Stimulated activated CD4-positive, alpha-beta T cell treated with anti-CD3 and anti-CD28 coated beads, Interleukin-1b, Interleukin-23, amount 100 ng/mL, for 4 hours (primary cell): ENCODE results near the gene RARS1.

Experiments
- DNase-seq, 2 donors: peaks; one replicate each; pipeline ENCODE4 v3.0.0-alpha.2; 2020; ENCODE audit warnings: low read depth in 2 of 2

Gene RARS1

GRCh38 chr5:168486136-168486879 is at the start of gene RARS1:
TSS of gene RARS1 (plus strand) at chr5:168486471. CDS start at chr5:168486499, 28 bp downstream.
- DNase-seq, result peak; percentile 75 to 85

DNA sequence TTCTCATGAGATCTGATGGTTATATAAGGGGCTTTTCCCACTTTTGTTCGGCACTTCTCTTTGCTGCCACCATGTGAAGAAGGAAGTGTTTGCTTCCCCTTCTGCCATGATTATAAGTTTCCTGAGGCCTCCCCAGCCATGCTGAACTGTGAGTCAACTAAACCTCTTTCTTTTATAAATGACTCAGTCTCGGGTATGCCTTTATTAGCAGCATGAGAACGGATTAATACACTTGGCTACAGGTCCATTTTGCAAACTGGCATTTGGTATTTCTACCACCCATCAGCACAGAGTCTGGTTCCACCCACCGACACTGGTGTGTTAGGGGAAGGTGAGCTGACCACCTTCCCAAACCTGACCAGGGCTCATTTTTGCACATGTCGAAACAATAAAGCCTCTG is 47.9 kb upstream of the RARS1 start:
- DNase-seq, result no peak

DNA sequence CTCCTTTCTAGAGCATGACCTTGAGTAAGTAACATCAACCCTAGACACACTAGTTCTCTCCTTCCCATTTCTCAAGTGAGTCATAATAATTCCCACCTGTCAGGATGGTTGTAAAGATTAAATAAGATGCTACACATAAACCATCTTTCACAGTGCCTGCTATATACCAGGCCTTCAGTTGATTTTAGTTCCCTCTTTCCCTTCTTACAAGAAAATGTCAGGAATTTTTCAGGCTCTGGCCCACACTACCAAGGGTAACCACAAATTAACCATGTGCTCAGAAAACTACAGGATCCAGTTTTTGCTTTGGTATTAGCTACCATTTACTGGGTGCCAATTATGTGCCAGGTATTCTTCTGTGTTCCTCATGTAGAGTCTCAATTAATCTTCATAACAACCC is 42.7 kb upstream of the RARS1 start:
- DNase-seq, result no peak

- DNase-seq, result no peak
Observed at GRCh38 chr5:168443950-168444700, 42.1 kb upstream of the RARS1 start.

DNA sequence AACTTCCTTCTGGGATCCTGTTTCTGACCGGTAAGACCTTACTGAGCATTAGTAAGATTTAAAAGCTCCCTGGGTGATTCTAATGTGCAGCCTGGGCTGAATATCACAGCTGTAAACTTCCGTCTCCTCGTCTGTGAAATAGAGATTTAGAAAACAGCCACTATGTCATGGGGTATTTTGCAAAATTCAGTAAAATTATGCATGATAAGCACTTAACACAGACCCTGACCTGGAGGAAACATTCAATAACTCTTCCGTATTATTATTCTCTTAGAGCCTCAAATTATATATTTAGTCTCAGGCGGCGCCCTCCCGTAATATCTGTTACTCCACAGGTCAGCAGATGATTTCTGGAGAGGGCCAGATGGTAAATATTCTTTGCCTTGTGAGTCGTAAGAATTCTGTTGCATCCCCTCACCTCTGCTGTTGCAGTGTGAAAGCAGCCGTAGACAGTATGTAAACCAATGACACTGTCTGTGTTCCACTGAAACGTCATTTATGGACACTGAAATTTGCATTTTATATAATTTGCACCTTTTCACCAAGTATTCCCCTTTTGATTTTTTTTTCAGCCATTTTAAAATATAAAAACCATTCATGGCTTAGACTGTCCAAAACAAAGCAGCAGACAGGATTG is 39.2 kb upstream of the RARS1 start:
- DNase-seq, result no peak

DNA sequence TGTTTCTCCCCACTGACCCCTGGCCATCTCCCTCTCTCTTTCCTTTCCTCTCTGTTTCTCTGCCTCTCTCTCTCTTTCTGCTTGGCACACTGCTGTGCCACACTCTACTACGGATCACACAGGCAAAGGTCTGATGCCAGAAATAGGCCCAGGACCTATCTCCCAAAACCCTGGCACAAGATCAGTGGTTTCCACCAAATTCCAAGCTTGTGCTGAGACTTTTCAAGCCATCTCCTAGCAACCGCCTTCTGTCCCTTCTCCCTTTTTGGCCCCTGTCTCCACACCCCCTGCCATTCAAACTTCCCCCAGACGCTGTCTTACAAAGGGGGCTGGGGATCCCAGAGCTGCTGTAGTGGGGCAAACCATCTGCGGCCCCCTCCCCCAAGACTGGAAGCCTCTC is 38.5 kb upstream of the RARS1 start:
- DNase-seq, result no peak

- DNase-seq, result no peak
Observed at GRCh38 chr5:168449166-168449565, 37.1 kb upstream of the RARS1 start.

DNA sequence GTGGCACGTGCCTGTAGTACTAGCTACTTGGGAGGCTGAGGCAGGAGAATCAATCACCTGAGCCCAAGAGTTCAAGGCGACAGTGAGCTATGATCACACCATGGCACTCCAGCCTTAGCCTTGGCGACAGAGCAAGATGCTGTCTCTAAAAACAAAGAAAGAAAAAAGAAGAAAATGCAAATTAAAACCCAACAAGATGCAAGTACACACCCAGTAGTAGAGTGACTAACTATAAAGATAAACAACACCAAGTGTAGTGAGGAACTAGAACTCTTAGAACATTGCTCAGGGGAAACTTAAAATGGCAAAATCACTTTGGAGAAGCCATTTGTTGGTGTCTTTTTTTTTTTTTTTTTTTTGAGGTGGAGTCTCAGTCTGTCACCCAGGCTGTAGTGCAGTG is 34.7 kb upstream of the RARS1 start:
- DNase-seq, result no peak

DNA sequence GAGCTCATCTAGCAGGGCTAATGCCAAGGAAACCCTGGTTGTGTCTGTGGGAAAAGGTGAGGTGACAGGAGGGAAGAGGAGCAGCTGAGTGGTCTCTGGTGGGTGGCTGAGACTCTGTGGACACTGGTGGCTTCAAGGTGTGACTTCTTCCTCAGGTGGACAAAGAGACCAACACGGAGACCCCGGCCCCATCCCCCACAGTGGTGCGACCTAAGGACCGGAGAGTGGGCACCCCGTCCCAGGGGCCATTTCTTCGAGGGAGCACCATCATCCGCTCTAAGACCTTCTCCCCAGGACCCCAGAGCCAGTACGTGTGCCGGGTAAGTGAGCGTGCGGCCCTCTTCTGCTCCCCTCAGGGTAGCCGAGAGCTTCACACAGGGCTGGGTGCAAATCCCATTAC is 31.1 kb upstream of the RARS1 start:
- DNase-seq, result no peak

GRCh38 chr5:168457542-168457941 is 28.7 kb upstream of the RARS1 start:
- DNase-seq, result no peak

GRCh38 chr5:168460606-168461005 is 25.7 kb upstream of the RARS1 start:
- DNase-seq, result no peak

GRCh38 chr5:168463081-168463480 is 23.2 kb upstream of the RARS1 start:
- DNase-seq, result no peak

DNA sequence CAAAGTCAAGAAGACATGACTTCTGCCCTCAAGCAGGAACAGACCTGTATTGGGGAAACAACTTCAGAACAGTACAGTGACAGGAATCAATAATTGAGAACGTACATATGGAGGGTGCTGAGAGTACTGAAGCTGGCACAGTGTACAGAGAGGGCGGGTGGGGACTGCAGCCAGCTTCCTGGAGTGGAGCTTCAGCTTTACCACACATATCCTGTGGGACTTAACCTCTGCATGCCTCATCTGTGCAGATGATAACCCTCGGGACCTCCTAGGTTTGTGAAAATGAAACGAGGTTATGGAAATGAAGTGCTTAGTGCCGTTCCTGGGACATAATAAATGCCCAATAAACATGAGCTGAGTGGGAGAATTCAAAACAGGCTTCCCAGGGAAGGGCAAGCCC is 22.1 kb upstream of the RARS1 start:
- DNase-seq, result no peak

GRCh38 chr5:168464641-168465040 is 21.6 kb upstream of the RARS1 start:
- DNase-seq, result no peak

DNA sequence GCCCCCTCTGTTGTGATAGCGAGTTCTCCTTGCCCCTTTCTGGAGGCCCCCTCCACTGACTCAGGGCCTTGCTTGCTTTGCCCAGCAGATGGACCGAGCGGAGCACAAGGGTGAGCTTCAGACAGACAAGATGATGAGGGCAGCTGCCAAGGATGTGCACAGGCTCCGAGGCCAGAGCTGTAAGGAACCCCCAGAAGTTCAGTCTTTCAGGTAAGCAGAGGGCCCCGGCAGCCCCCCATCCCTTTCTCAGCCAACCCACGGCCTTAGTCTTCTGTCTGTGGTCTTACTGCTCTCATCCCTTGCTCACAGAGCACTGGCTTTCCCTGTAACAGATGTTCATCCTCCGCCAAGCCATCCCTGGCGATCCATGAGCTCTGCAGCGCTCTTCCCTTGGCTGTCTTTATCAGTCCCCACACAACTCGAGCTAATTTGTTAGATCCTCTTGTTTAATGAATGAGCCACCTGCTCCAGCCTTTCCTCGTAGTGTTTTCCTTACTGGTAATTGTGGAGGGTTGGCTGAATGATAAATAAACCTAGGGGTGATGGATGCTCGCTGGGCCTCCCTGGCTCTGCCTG is 18.4 kb upstream of the RARS1 start:
- DNase-seq, result no peak

GRCh38 chr5:168468836-168469235 is 17.4 kb upstream of the RARS1 start:
- DNase-seq, result no peak

- DNase-seq, result no peak
Observed at GRCh38 chr5:168469816-168470215, 16.5 kb upstream of the RARS1 start.

- no peak for DNase-seq
Observed at GRCh38 chr5:168471785-168472184, 14.5 kb upstream of the RARS1 start.

DNA sequence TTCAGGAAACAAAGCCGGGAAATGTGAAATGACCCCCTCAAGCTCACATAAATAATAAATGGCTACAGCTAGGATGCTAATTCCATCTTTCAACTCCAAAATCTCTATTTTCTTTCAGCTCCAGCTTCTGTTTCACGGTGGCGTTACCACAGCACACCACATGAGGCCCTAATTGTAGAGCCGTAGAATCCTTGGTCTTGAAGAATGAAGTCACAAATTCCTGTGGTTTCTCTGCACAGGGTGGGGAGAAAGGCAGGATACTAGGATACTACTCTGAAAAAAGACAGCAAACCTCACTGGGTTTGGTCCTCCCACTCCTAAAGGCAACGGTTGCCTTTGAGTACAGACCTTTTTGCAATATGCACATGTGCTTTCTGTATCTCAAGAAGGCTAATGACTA is 13.9 kb upstream of the RARS1 start:
- no peak for DNase-seq

DNA sequence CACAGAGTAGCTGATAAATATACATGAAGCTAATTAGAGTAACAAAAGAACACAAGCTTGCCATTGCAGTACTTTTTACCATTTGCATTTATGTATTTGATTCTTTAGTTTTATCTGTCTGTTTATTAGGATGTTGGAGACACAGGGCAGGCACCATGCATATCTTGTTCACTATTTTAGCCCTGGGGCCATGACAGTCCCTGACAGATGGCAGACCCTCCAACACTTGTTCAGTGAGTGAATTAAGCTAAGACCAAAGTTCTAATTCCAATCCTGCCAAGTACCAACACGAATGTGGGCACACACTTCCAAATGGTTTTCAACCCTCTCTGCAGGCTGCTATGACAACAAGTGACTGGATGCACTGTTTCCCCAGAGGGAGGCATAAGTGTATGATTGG is 12.0 kb upstream of the RARS1 start:
- DNase-seq, result no peak

GRCh38 chr5:168477060-168477459 is 9.2 kb upstream of the RARS1 start:
- DNase-seq, result no peak

- no peak for DNase-seq
Observed at GRCh38 chr5:168479166-168479565, 7.1 kb upstream of the RARS1 start.

DNA sequence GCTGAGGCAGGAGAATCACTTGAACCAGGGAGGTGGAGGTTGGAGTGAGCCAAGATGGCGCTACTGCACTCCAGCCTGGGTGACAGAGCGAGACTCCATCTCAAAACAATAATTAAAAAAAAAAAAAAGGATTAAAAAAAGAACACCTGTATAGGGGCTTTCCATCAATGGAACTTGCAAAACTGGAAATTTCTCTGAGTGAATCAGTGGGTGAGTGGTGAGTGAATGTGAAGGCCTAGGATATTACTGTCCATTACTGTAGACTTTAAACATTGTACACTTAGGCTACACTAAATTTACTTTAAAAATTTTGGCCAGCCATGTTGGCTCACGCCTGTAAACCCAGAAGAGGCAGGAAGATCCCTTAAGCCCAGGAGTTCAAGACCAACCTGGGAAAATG is 5.7 kb upstream of the RARS1 start:
- DNase-seq, result no peak
